ENCODE data around the gene JAG1. TPM values are rescaled to one million over a fixed set of nuclear protein-coding genes. Genes with fewer than 3 reads are reported as not detected.

Gene JAG1
- total RNA-seq, 4 donors from 2014 or later = 34.3 to 81.9 (median 45.7) TPM

- peak overlapping the region; percentile 58 to 89 for H3K4me3 ChIP-seq
- H3K4me1 ChIP-seq = peaks cover 0 to 87% (median 6%) of the 10 kb centered on the region in 3 donors
- H3K27me3 ChIP-seq = peaks cover 8% of the 10 kb centered on the region
- H3K9me3 ChIP-seq = no peaks in the 10 kb centered on the region
- TF ChIP-seq EP300 (IDR thresholded peaks at IDR 0.05) (no peak), POLR2A (IDR thresholded peaks at IDR 0.05) (no peak), POLR2AphosphoS5 (IDR thresholded peaks at IDR 0.05) (peak; percentile 7)
- TF ChIP-seq, protein P1, sequence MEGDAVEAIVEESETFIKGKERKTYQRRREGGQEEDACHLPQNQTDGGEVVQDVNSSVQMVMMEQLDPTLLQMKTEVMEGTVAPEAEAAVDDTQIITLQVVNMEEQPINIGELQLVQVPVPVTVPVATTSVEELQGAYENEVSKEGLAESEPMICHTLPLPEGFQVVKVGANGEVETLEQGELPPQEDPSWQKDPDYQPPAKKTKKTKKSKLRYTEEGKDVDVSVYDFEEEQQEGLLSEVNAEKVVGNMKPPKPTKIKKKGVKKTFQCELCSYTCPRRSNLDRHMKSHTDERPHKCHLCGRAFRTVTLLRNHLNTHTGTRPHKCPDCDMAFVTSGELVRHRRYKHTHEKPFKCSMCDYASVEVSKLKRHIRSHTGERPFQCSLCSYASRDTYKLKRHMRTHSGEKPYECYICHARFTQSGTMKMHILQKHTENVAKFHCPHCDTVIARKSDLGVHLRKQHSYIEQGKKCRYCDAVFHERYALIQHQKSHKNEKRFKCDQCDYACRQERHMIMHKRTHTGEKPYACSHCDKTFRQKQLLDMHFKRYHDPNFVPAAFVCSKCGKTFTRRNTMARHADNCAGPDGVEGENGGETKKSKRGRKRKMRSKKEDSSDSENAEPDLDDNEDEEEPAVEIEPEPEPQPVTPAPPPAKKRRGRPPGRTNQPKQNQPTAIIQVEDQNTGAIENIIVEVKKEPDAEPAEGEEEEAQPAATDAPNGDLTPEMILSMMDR (IDR thresholded peaks at IDR 0.05) = no peak
- H3K36me3 ChIP-seq = peaks cover 0 to 17% of the 10 kb centered on the region in 2 donors
- 22 to 56% methylated on average over 10 to 12 of the region's 18 CpGs for WGBS, 2 donors (ENCODE audit: low coverage in 1 of 2)
- no peak for ATAC-seq
- H3K27ac ChIP-seq = peak overlapping the region; percentile 11 to 99 (median 96)
Observed at GRCh38 chr20:10670501-10671220, 3.1 kb downstream of the JAG1 start.

DNA sequence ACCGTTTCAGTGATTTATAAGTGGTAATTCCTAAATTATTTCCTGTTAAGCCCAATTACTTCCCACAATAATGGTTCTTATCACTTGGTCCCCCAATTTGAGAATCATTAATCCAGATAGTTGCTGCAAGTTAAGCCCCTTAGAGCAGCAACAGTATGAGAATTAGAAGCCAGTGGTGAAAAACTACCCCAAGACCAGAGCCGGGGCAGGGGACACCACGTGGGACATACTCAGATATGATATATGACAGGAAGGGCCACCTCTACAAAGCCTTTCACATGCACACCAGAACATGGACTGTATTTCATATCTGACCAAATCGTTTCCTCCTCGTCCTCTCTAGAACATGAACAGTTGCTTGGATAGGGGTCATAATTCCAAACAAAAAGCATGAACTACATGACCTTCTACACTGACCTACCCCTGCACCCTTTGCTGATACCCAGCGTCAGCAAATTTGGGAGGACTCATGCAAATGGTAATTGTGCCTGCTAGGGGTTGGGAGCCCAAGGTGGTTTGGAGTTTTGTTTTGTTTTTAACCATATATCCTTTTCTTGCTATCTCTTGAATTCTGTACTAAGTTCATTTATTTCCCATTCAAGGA, 3.9 kb downstream of the JAG1 start:
- TF ChIP-seq, protein P1 (IDR thresholded peaks at IDR 0.05) = no peak
- no peak for TF ChIP-seq EP300 (IDR thresholded peaks at IDR 0.05)
- no peak for TF ChIP-seq POLR2A (IDR thresholded peaks at IDR 0.05)
- no peak for TF ChIP-seq POLR2AphosphoS5 (IDR thresholded peaks at IDR 0.05)
- H3K27me3 ChIP-seq = peaks cover 8% of the 10 kb centered on the region
- no peak for ATAC-seq
- H3K36me3 ChIP-seq = peaks cover 0 to 17% of the 10 kb centered on the region in 2 donors
- no peaks in the 10 kb centered on the region for H3K9me3 ChIP-seq
- peaks cover 0 to 89% (median 6%) of the 10 kb centered on the region in 3 donors for H3K4me1 ChIP-seq
- H3K27ac ChIP-seq = peak overlapping the region in 3 of 4 donors; percentile 96 to 99 (median 97)
- 33 to 48% methylated on average over 4 of the region's 6 CpGs for WGBS, 2 donors (ENCODE audit: low coverage in 1 of 2)
- H3K4me3 ChIP-seq = peak overlapping the region in 1 of 2 donors; percentile 89

GRCh38 chr20:10668677-10669368, 5.0 kb downstream of the JAG1 start:
- peaks cover 0 to 92% (median 6%) of the 10 kb centered on the region in 3 donors for H3K4me1 ChIP-seq
- no peak for TF ChIP-seq POLR2AphosphoS5 (IDR thresholded peaks at IDR 0.05)
- TF ChIP-seq EP300 (IDR thresholded peaks at IDR 0.05) = no peak
- TF ChIP-seq, protein P1 (IDR thresholded peaks at IDR 0.05) = no peak
- TF ChIP-seq POLR2A (IDR thresholded peaks at IDR 0.05) = no peak
- 47 to 76% methylated on average over 7 of the region's 7 CpGs for WGBS, 2 donors (ENCODE audit: low coverage in 1 of 2)
- peak overlapping the region in 1 of 2 donors; percentile 24 for H3K4me3 ChIP-seq
- H3K27ac ChIP-seq = peak overlapping the region in 1 of 4 donors; percentile 97
- H3K27me3 ChIP-seq = peaks cover 8% of the 10 kb centered on the region
- no peaks in the 10 kb centered on the region for H3K9me3 ChIP-seq
- peaks cover 0 to 19% of the 10 kb centered on the region in 2 donors for H3K36me3 ChIP-seq
- ATAC-seq = no peak

DNA sequence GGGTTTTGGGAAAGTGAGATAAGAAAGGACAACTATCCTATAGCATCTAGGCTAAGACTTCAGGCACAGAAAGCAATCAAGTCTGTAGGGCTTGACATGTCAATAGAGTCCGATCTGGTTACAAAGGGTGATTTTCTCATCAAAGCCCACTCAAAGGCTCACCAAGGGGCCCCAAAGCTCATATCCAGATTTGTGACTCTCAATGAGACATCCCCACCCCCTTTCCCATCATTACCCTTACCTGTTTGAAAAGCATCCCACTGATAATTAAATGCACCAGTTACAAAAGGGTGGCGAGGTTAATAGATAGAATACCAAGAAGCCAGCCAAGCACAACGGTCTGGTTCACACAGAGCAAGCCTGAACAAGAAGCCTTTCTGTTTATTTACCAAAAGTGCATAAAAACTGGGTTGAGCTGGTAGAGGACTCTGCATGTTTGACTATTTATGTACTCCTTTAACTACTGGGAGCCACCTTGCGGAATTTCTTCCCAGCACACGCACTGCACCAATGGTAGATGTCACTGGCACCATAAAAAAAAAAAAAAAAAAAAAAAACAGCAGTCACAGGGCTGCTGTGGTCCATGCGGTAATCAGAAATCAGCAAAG, 6.1 kb downstream of the JAG1 start:
- 82 to 84% methylated on average over 4 to 6 of the region's 6 CpGs for WGBS, 2 donors (ENCODE audit: low coverage in 1 of 2)
- peak overlapping the region in 3 of 4 donors; percentile 35 to 70 (median 70) for H3K27ac ChIP-seq
- peaks cover 0 to 31% of the 10 kb centered on the region in 2 donors for H3K36me3 ChIP-seq
- H3K4me1 ChIP-seq = peaks cover 0 to 97% (median 6%) of the 10 kb centered on the region in 3 donors
- TF ChIP-seq, protein P1 (IDR thresholded peaks at IDR 0.05) = no peak
- TF ChIP-seq POLR2A (IDR thresholded peaks at IDR 0.05) (no peak), POLR2AphosphoS5 (IDR thresholded peaks at IDR 0.05) (no peak), EP300 (IDR thresholded peaks at IDR 0.05) (no peak)
- no peaks in the 10 kb centered on the region for H3K9me3 ChIP-seq
- peak overlapping the region in 1 of 2 donors; percentile 25 for H3K4me3 ChIP-seq
- ATAC-seq = no peak
- peaks cover 8% of the 10 kb centered on the region for H3K27me3 ChIP-seq
